SK-N-SH treated with all-trans-retinoic acid at 6 μM for 48 hours (cell line): ENCODE results near the gene BRINP3.

Experiments
- ATAC-seq: fragments of 200-7000 bp; cut with Tn5 transposase; 3 replicates; pipeline ENCODE4 v1.9.1; 2020; ENCODE audit warnings: mild to moderate bottlenecking, moderate library complexity
- ARNTL ChIP-seq: fragments of 450-650 bp; formaldehyde crosslinking; IDR thresholded peaks from 2 replicates; pipeline ENCODE4 v1.5.0; 2020; ENCODE audit warnings: low read depth, mild to moderate bottlenecking, moderate library complexity, borderline replicate concordance
- BACH2 ChIP-seq: fragments of 250-450 bp; sonication (Bioruptor Pico); IDR thresholded peaks from 2 replicates; pipeline ENCODE4 v1.9.0; 2021; ENCODE audit warnings: mild to moderate bottlenecking, borderline replicate concordance
- CREB5 ChIP-seq: fragments of 250-450 bp; sonication (Bioruptor Pico); IDR thresholded peaks from 2 replicates; pipeline ENCODE4 v1.5.1; 2020; ENCODE audit warnings: low read depth, mild to moderate bottlenecking, moderate library complexity
- CSDC2 ChIP-seq: fragments of 250-450 bp; sonication (Bioruptor Pico); IDR thresholded peaks from 2 replicates; pipeline ENCODE4 v1.5.0; 2020; ENCODE audit warnings: mild to moderate bottlenecking, moderate library complexity
- ESRRG ChIP-seq: fragments of 250-450 bp; sonication (Bioruptor Pico); IDR thresholded peaks from 2 replicates; pipeline ENCODE4 v1.6.1; 2021; ENCODE audit warnings: mild to moderate bottlenecking
- GLIS3 ChIP-seq: fragments of 250-450 bp; sonication (Bioruptor Pico); IDR thresholded peaks from 2 replicates; pipeline ENCODE4 v1.5.0; 2020; ENCODE audit warnings: mild to moderate bottlenecking, moderate library complexity
- ISL1 ChIP-seq: fragments of 250-450 bp; sonication (Bioruptor Pico); IDR thresholded peaks from 2 replicates; pipeline ENCODE4 v2.1.2; 2022; ENCODE audit warnings: mild to moderate bottlenecking, moderate library complexity
- OSR1 ChIP-seq: fragments of 250-450 bp; sonication (Bioruptor Pico); IDR thresholded peaks from 2 replicates; pipeline ENCODE4 v1.8.0; 2022; ENCODE audit warnings: moderate library complexity, mild to moderate bottlenecking, inconsistent platforms
- PATZ1 ChIP-seq: fragments of 250-450 bp; sonication (Bioruptor Pico); IDR thresholded peaks from 2 replicates; pipeline ENCODE4 v1.8.0; 2020; ENCODE audit warnings: mild to moderate bottlenecking, moderate library complexity, borderline replicate concordance
- POU6F1 ChIP-seq: fragments of 250-450 bp; sonication (Bioruptor Pico); IDR thresholded peaks from 2 replicates; pipeline ENCODE4 v1.8.0; 2021; ENCODE audit warnings: low read depth, mild to moderate bottlenecking, moderate library complexity, borderline replicate concordance
- PPARA ChIP-seq: fragments of 250-450 bp; sonication (Bioruptor Pico); IDR thresholded peaks from 2 replicates; pipeline ENCODE4 v1.5.0; 2020; ENCODE audit warnings: mild to moderate bottlenecking, borderline replicate concordance
- RARB ChIP-seq: fragments of 250-450 bp; sonication (Bioruptor Pico); IDR thresholded peaks from 2 replicates; pipeline ENCODE4 v1.8.0; 2021; ENCODE audit warnings: mild to moderate bottlenecking, moderate library complexity
- SNAI2 ChIP-seq: fragments of 250-450 bp; sonication (Bioruptor Pico); IDR thresholded peaks from 2 replicates; pipeline ENCODE4 v1.5.0; 2020; ENCODE audit warnings: mild to moderate bottlenecking, moderate library complexity
- TCF4 ChIP-seq: fragments of 250-450 bp; sonication (Bioruptor Pico); IDR thresholded peaks from 2 replicates; pipeline ENCODE4 v1.8.0; 2021; ENCODE audit warnings: mild to moderate bottlenecking, moderate library complexity, borderline replicate concordance
- TOX ChIP-seq: fragments of 250-450 bp; sonication (Bioruptor Pico); IDR thresholded peaks from 2 replicates; pipeline ENCODE4 v1.8.0; 2021; ENCODE audit warnings: mild to moderate bottlenecking, moderate library complexity, borderline replicate concordance
- ZC3H10 ChIP-seq: fragments of 250-450 bp; sonication (Bioruptor Pico); IDR thresholded peaks from 2 replicates; pipeline ENCODE4 v1.5.1; 2021; ENCODE audit warnings: mild to moderate bottlenecking, moderate library complexity
- ZFP30 ChIP-seq: fragments of 450-650 bp; formaldehyde crosslinking; IDR thresholded peaks from 2 replicates; pipeline ENCODE4 v1.5.0; 2022; ENCODE audit warnings: mild to moderate bottlenecking, moderate library complexity
- ZNF565 ChIP-seq: fragments of 450-650 bp; formaldehyde crosslinking; conservative IDR thresholded peaks from 2 replicates; pipeline ENCODE4 v1.5.0; 2020; ENCODE audit warnings: low read depth, mild to moderate bottlenecking, moderate library complexity
- ZNF70 ChIP-seq: fragments of 450-650 bp; formaldehyde crosslinking; IDR thresholded peaks from 2 replicates; pipeline ENCODE4 v1.5.0; 2020; ENCODE audit warnings: mild to moderate bottlenecking, moderate library complexity
- ZNF8 ChIP-seq: fragments of 450-650 bp; formaldehyde crosslinking; IDR thresholded peaks from 2 replicates; pipeline ENCODE4 v1.5.0; 2020; ENCODE audit warnings: mild to moderate bottlenecking, moderate library complexity
- TF ChIP-seq, protein P1 (sequence below): fragments of 250-450 bp; sonication (Bioruptor Pico); IDR thresholded peaks from 2 replicates; pipeline ENCODE4 v1.5.1; 2021; ENCODE audit warnings: mild to moderate bottlenecking, moderate library complexity
- TF ChIP-seq, protein P2 (sequence below): fragments of 250-450 bp; sonication (Bioruptor Pico); IDR thresholded peaks from 2 replicates; pipeline ENCODE4 v1.5.0; 2020; ENCODE audit warnings: mild to moderate bottlenecking, moderate library complexity

BRINP3 gene

GRCh38 chr1:190328361-190328760, 149.3 kb downstream of the BRINP3 start (continued):
- TF ChIP-seq ESRRG (CRISPR knock-in tag) = no peak

GRCh38 chr1:190327271-190327670, 150.4 kb downstream of the BRINP3 start:
- TF ChIP-seq, protein P1, sequence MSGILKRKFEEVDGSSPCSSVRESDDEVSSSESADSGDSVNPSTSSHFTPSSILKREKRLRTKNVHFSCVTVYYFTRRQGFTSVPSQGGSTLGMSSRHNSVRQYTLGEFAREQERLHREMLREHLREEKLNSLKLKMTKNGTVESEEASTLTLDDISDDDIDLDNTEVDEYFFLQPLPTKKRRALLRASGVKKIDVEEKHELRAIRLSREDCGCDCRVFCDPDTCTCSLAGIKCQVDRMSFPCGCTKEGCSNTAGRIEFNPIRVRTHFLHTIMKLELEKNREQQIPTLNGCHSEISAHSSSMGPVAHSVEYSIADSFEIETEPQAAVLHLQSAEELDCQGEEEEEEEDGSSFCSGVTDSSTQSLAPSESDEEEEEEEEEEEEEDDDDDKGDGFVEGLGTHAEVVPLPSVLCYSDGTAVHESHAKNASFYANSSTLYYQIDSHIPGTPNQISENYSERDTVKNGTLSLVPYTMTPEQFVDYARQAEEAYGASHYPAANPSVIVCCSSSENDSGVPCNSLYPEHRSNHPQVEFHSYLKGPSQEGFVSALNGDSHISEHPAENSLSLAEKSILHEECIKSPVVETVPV (CRISPR knock-in tag) = no peak
- TF ChIP-seq ARNTL (CRISPR knock-in tag) = no peak
- no peak for TF ChIP-seq ISL1 (CRISPR knock-in tag)
- TF ChIP-seq ZNF565 = no peak
- no peak for TF ChIP-seq BACH2
- no peak for TF ChIP-seq SNAI2 (CRISPR knock-in tag)
- TF ChIP-seq TOX (CRISPR knock-in tag) = no peak
- TF ChIP-seq ZFP30 = no peak
- TF ChIP-seq ZNF70 (CRISPR knock-in tag) = no peak
- TF ChIP-seq CREB5 (CRISPR knock-in tag) = no peak
- TF ChIP-seq RARB = no peak
- no peak for TF ChIP-seq OSR1 (CRISPR knock-in tag)
- TF ChIP-seq, protein P2, sequence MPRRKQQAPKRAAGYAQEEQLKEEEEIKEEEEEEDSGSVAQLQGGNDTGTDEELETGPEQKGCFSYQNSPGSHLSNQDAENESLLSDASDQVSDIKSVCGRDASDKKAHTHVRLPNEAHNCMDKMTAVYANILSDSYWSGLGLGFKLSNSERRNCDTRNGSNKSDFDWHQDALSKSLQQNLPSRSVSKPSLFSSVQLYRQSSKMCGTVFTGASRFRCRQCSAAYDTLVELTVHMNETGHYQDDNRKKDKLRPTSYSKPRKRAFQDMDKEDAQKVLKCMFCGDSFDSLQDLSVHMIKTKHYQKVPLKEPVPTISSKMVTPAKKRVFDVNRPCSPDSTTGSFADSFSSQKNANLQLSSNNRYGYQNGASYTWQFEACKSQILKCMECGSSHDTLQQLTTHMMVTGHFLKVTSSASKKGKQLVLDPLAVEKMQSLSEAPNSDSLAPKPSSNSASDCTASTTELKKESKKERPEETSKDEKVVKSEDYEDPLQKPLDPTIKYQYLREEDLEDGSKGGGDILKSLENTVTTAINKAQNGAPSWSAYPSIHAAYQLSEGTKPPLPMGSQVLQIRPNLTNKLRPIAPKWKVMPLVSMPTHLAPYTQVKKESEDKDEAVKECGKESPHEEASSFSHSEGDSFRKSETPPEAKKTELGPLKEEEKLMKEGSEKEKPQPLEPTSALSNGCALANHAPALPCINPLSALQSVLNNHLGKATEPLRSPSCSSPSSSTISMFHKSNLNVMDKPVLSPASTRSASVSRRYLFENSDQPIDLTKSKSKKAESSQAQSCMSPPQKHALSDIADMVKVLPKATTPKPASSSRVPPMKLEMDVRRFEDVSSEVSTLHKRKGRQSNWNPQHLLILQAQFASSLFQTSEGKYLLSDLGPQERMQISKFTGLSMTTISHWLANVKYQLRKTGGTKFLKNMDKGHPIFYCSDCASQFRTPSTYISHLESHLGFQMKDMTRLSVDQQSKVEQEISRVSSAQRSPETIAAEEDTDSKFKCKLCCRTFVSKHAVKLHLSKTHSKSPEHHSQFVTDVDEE (CRISPR knock-in tag) = no peak
- TF ChIP-seq PPARA = no peak
- TF ChIP-seq POU6F1 (CRISPR knock-in tag) = no peak
- TF ChIP-seq ESRRG (CRISPR knock-in tag) = no peak
- TF ChIP-seq CSDC2 (CRISPR knock-in tag) = no peak
- TF ChIP-seq ZNF8 (CRISPR knock-in tag) = no peak
- TF ChIP-seq ZC3H10 (CRISPR knock-in tag) = no peak
- TF ChIP-seq, all 23 proteins: peak for 0
- no peak for ATAC-seq

DNA sequence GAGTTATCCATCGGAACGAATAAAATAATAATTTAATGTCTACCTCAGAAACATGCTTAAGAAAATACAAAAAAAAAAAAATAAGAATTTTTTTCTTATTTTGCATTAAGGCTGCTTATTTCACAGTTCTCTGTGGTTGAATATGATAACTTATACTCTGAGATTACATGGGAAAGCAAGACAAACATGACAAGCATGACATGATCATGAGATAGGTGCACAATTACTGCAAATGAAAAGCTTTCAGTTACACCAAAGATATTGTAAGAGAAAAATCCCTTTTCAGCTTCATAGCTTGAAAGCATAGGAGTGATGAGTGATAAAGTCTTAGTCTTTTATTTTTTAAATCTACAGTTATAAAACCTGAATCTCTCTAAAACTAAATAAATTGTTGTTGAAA, 154.1 kb downstream of the BRINP3 start:
- TF ChIP-seq ZNF70 (CRISPR knock-in tag) (no peak), ZNF8 (CRISPR knock-in tag) (no peak), ARNTL (CRISPR knock-in tag) (no peak), ZC3H10 (CRISPR knock-in tag) (no peak), SNAI2 (CRISPR knock-in tag) (no peak), PPARA (no peak)
- ATAC-seq = no peak

DNA sequence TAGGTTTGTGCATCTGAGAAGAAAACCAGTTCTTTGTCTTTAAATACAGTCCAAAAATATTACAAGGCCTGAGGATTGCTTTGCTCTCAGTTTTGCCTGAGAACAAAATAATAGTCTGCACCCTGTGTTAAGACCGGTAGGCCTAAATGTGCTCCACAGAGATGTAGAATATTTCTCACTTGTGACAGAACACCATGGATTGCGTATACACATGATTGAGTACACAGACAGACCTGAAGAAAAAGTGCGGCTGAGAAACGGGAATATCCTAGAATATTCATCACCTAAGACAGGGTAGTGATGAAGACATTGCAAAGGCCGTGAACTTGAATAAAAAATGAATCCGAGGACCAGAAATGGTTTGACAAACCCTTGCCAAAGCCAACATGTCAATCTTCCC, 155.4 kb downstream of the BRINP3 start:
- no peak for TF ChIP-seq TCF4 (CRISPR knock-in tag)
- TF ChIP-seq OSR1 (CRISPR knock-in tag) = no peak
- no peak for TF ChIP-seq ZFP30
- TF ChIP-seq CREB5 (CRISPR knock-in tag) = no peak
- TF ChIP-seq ISL1 (CRISPR knock-in tag) = no peak
- no peak for TF ChIP-seq PATZ1
- TF ChIP-seq, protein P1 (CRISPR knock-in tag) = no peak
- TF ChIP-seq ZNF70 (CRISPR knock-in tag) = no peak
- TF ChIP-seq CSDC2 (CRISPR knock-in tag) = no peak
- no peak for TF ChIP-seq TOX (CRISPR knock-in tag)
- TF ChIP-seq ZNF8 (CRISPR knock-in tag) = no peak
- TF ChIP-seq GLIS3 (CRISPR knock-in tag) = no peak
- TF ChIP-seq ARNTL (CRISPR knock-in tag) = no peak
- TF ChIP-seq POU6F1 (CRISPR knock-in tag) = no peak
- TF ChIP-seq ZC3H10 (CRISPR knock-in tag) = no peak
- ATAC-seq = no peak
